ENCODE measurements around the gene CAMKMT. TPM values are rescaled to one million over a fixed set of nuclear protein-coding genes. Genes with fewer than 3 reads are reported as not detected.

CAMKMT gene
- total and polyA plus RNA-seq, 9 of the 15 experiments (the other 6 are each of a cell fraction or from before 2014, with no cell fraction given): 1.6 to 15.3 (median 7.4) TPM

GRCh38 chr2:44388877-44389276 lies 27.1 kb downstream of the CAMKMT start (continued):
- TF ChIP-seq, protein P1, sequence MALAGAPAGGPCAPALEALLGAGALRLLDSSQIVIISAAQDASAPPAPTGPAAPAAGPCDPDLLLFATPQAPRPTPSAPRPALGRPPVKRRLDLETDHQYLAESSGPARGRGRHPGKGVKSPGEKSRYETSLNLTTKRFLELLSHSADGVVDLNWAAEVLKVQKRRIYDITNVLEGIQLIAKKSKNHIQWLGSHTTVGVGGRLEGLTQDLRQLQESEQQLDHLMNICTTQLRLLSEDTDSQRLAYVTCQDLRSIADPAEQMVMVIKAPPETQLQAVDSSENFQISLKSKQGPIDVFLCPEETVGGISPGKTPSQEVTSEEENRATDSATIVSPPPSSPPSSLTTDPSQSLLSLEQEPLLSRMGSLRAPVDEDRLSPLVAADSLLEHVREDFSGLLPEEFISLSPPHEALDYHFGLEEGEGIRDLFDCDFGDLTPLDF (CRISPR knock-in tag; IDR thresholded peaks at IDR 0.05): no peak
- TF ChIP-seq RFX1 (IDR thresholded peaks at IDR 0.05): no peak

DNA sequence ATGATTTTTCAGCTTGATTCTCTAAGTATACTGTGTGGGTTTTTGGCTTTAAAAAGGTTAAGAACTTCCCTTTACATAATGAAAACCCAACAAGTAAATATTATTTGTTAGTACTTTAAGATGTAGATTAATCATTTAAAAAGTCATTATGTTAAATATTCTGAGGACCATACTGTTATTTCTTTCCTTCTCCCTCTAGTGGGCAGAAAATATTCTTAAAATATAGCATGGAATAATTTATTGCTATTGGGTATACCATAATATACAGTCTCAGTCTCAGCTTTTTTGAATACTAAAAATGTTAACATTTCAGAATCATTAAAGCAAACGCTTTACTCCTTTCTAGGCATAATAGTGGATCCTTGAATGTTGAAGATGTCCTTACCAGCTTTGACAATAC lies 28.1 kb downstream of the CAMKMT start:
- H3K27me3 ChIP-seq (ENCODE audit: control insufficient read depth in 2 of 2, insufficient read depth in 2 of 2, low read length in 2 of 2): no peaks in the 10 kb centered on the region
- ChIA-PET POLR2A (interaction anchor here (2.0 kb wide), 1 partner anchor 29 kb away, joined by 6 read pairs; the partner anchor contains the start of gene PREPL), CTCF (ENCODE audit: low intra/inter-chr PET ratio) (interaction anchor here (1.0 kb wide), 1 partner anchor 566 kb away, joined by 3 read pairs; no protein-coding TSS in a partner anchor)
- H3K9ac ChIP-seq (ENCODE audit: insufficient read depth in 1 of 2, low read depth in 2 of 2, low read length in 2 of 2): no peak overlapping the region
- no peaks in the 10 kb centered on the region for H3K79me2 ChIP-seq (ENCODE audit: control insufficient read depth, insufficient read depth, low read length)
- no peaks in the 10 kb centered on the region for H4K20me1 ChIP-seq (replicated peaks; ENCODE audit: control insufficient read depth, insufficient read depth, low read length)
- H3K4me1 ChIP-seq (replicated peaks in 1 of 2; ENCODE audit: control insufficient read depth in 2 of 2, insufficient read depth in 2 of 2, low read length in 2 of 2): no peaks in the 10 kb centered on the region; a peak in 1 of 5 replicates
- no peak overlapping the region for H3K4me3 ChIP-seq
- H3K27ac ChIP-seq (ENCODE audit: extremely low read depth, low read depth, low read length): no peak overlapping the region
- WGBS (ENCODE audit: insufficient coverage, low coverage, missing lambda C conversion rate): 18% methylated on average over 1 of the region's 1 CpG
- intact Hi-C loops (cut with micrococcal nuclease): loop anchor here (5.0 kb wide), 2 partner anchors 327 to 348 kb away; no protein-coding TSS in a partner anchor
- ATAC-seq: no peak
- no peak for FAIRE-seq
- H3K9me1 ChIP-seq (ENCODE audit: control insufficient read depth, insufficient read depth, low read length): no peaks in the 10 kb centered on the region
- no peak overlapping the region for H3K4me2 ChIP-seq (ENCODE audit: insufficient read depth, low read length)
- TF ChIP-seq, protein P2, sequence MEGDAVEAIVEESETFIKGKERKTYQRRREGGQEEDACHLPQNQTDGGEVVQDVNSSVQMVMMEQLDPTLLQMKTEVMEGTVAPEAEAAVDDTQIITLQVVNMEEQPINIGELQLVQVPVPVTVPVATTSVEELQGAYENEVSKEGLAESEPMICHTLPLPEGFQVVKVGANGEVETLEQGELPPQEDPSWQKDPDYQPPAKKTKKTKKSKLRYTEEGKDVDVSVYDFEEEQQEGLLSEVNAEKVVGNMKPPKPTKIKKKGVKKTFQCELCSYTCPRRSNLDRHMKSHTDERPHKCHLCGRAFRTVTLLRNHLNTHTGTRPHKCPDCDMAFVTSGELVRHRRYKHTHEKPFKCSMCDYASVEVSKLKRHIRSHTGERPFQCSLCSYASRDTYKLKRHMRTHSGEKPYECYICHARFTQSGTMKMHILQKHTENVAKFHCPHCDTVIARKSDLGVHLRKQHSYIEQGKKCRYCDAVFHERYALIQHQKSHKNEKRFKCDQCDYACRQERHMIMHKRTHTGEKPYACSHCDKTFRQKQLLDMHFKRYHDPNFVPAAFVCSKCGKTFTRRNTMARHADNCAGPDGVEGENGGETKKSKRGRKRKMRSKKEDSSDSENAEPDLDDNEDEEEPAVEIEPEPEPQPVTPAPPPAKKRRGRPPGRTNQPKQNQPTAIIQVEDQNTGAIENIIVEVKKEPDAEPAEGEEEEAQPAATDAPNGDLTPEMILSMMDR (IDR thresholded peaks at IDR 0.05 in 2 of 3, conservative IDR thresholded peaks at IDR 0.05 in 1 of 3; ENCODE audit: insufficient read depth in 2 of 3, low read depth in 1 of 3, low read length in 3 of 3): peak in 1 of 3 experiments; percentile 33; a peak in 2 of 6 replicates
- no peak for TF ChIP-seq ZBTB34 (CRISPR knock-in tag; IDR thresholded peaks at IDR 0.05)
- no peak for TF ChIP-seq ZFP36 (IDR thresholded peaks at IDR 0.05; ENCODE audit: low read depth, low read length, partially characterized antibody)
- no peak for TF ChIP-seq ZNF830 (CRISPR knock-in tag; IDR thresholded peaks at IDR 0.05)
- H2AFZ ChIP-seq (ENCODE audit: low read depth, low read length): no peak overlapping the region
- no peaks in the 10 kb centered on the region for H3K9me3 ChIP-seq (replicated peaks; ENCODE audit: control insufficient read depth, insufficient read depth, low read depth, low read length)
- BruUV-seq (replicated peaks): no TSS peak
- in situ Hi-C loops (cut with MboI): no loop called here
- H3K36me3 ChIP-seq (ENCODE audit: control insufficient read depth, insufficient read depth, low read length): no peaks in the 10 kb centered on the region
- no peak for DNase-seq (ENCODE audit: extremely low read depth in 1 of 4, low spot score in 3 of 4)
